MM.1S (cell line): ENCODE results near the gene FRMD3.

ENCODE experiments used
- CTCF ChIP-seq: fragments of 300-600 bp; sonication (generic); IDR thresholded peaks from 2 replicates; pipeline ENCODE4 v1.5.1; 2016; ENCODE audit warnings: antibody characterized with exemption, low read length, mixed read lengths
- EZH2 ChIP-seq: fragments of 300-600 bp; sonication (generic); optimal IDR thresholded peaks from 2 replicates; pipeline ENCODE3; 2017; ENCODE audit warnings: low read depth, mild to moderate bottlenecking, antibody characterized with exemption, low read length, mixed read lengths

GRCh38 chr9:83382421-83382820, 155.8 kb downstream of the FRMD3 start:
- TF ChIP-seq CTCF: no peak
- TF ChIP-seq EZH2: no peak
